HG03575 (cell line): ENCODE results near the gene CCDC15.

ENCODE experiments used
- ATAC-seq: cut with Tn5 transposase; IDR thresholded peaks from one replicate; pipeline ENCODE4 v1.9.1; 2021; ENCODE audit not compliant: unreplicated experiment, insufficient number of reproducible peaks, low FRiP score; ENCODE audit errors: extremely low read depth

The CCDC15 gene

GRCh38 chr11:125076378-125076945 lies 122.5 kb downstream of the CCDC15 start:
- no peak for ATAC-seq

- ATAC-seq, result no peak
These were observed 124.0 kb downstream of the CCDC15 start for GRCh38 chr11:125078016-125078415.

- ATAC-seq, result no peak
These were observed 124.6 kb downstream of the CCDC15 start for GRCh38 chr11:125078516-125079140.

- ATAC-seq, result no peak
These were observed 125.3 kb downstream of the CCDC15 start for GRCh38 chr11:125079151-125079877.

- ATAC-seq, result no peak
These were observed 126.0 kb downstream of the CCDC15 start for GRCh38 chr11:125079878-125080530.

- no peak for ATAC-seq
These were observed 126.5 kb downstream of the CCDC15 start for GRCh38 chr11:125080531-125080911.

GRCh38 chr11:125081098-125081798 lies 127.2 kb downstream of the CCDC15 start:
- ATAC-seq, result no peak

GRCh38 chr11:125082040-125082439 lies 128.0 kb downstream of the CCDC15 start:
- no peak for ATAC-seq

GRCh38 chr11:125082611-125083311 lies 128.8 kb downstream of the CCDC15 start:
- ATAC-seq, result no peak

GRCh38 chr11:125083312-125084056 lies 129.5 kb downstream of the CCDC15 start:
- no peak for ATAC-seq

- ATAC-seq, result no peak
These were observed 130.0 kb downstream of the CCDC15 start for GRCh38 chr11:125084057-125084416.

- no peak for ATAC-seq
These were observed 130.8 kb downstream of the CCDC15 start for GRCh38 chr11:125084761-125085231.

- no peak for ATAC-seq
These were observed 131.5 kb downstream of the CCDC15 start for GRCh38 chr11:125085301-125086081.

GRCh38 chr11:125086633-125087296 lies 132.8 kb downstream of the CCDC15 start:
- ATAC-seq, result no peak

GRCh38 chr11:125088123-125088522 lies 134.1 kb downstream of the CCDC15 start:
- no peak for ATAC-seq

GRCh38 chr11:125088576-125089455 lies 134.8 kb downstream of the CCDC15 start:
- ATAC-seq, result no peak
